ENCODE results near the gene CSMD2. TPM values are rescaled to one million over a fixed set of nuclear protein-coding genes. Genes with fewer than 3 reads are reported as not detected.

CSMD2 gene
- polyA plus RNA-seq, 1 of the 3 experiments (the other 2 are of a cell fraction): not detected

GRCh38 chr1:33649759-33650158, 515.3 kb downstream of the CSMD2 start:
- Histone ChIP-seq H3K27ac (ENCODE audit: low read depth in 2 of 2, low read length in 1 of 2) (no peak overlapping the region), H2AFZ (ENCODE audit: low read depth) (no peak overlapping the region)

GRCh38 chr1:33643216-33643615, 521.8 kb downstream of the CSMD2 start:
- no peaks in the 10 kb centered on the region for H3K4me1 ChIP-seq (ENCODE audit: control insufficient read depth in 1 of 2, insufficient read depth in 2 of 2, low read depth in 1 of 2, low read length in 1 of 2)
- no peak overlapping the region for H3K4me3 ChIP-seq (ENCODE audit: low read depth in 2 of 2, low read length in 1 of 2)
- POLR2A ChIA-PET: no interaction called here
- H3K9me3 ChIP-seq: no peaks in the 10 kb centered on the region
- no peak overlapping the region for H3K9ac ChIP-seq
- no peaks in the 10 kb centered on the region for H3K27me3 ChIP-seq (ENCODE audit: insufficient read depth)
- no peaks in the 10 kb centered on the region for H3K9me2 ChIP-seq
- no peaks in the 10 kb centered on the region for H3K79me2 ChIP-seq (ENCODE audit: insufficient read depth)
- H3K4me2 ChIP-seq: no peak overlapping the region
- no peaks in the 10 kb centered on the region for H3F3A ChIP-seq (replicated peaks; ENCODE audit: insufficient read depth)
- CTCF ChIA-PET: no interaction called here
- H3K27ac ChIP-seq (ENCODE audit: low read depth in 2 of 2, low read length in 1 of 2): no peak overlapping the region
- H3K36me3 ChIP-seq (replicated peaks in 1 of 2; ENCODE audit: control insufficient read depth in 1 of 2, insufficient read depth in 2 of 2, low read length in 1 of 2): no peaks in the 10 kb centered on the region
- no peak overlapping the region for H2AFZ ChIP-seq (ENCODE audit: low read depth)
- DNase-seq: no peak
- no peaks in the 10 kb centered on the region for H4K20me1 ChIP-seq (ENCODE audit: insufficient read depth)
- WGBS (ENCODE audit: low lambda C conversion rate): 20% methylated on average over 4 of the region's 4 CpGs
- no peak for TF ChIP-seq EP300 (IDR thresholded peaks at IDR 0.05; ENCODE audit: borderline replicate concordance in 1 of 2, low read depth in 1 of 2, low read length in 1 of 2)
- TF ChIP-seq IRF3 (IDR thresholded peaks at IDR 0.05; ENCODE audit: low read depth, low read length): no peak
- no peak for TF ChIP-seq TCF12 (IDR thresholded peaks at IDR 0.05)
- TF ChIP-seq NFIC (IDR thresholded peaks at IDR 0.05; ENCODE audit: borderline replicate concordance): no peak
- TF ChIP-seq FOSL2 (IDR thresholded peaks at IDR 0.05; ENCODE audit: borderline replicate concordance, low read depth): no peak
- TF ChIP-seq FOXJ3 (CRISPR knock-in tag; IDR thresholded peaks at IDR 0.05): no peak
- no peak for TF ChIP-seq ZBTB33 (IDR thresholded peaks at IDR 0.05; ENCODE audit: borderline replicate concordance, low read depth)
- TF ChIP-seq TAF1 (IDR thresholded peaks at IDR 0.05; ENCODE audit: borderline replicate concordance, low read depth, low read length): no peak
- TF ChIP-seq REST (IDR thresholded peaks at IDR 0.05; ENCODE audit: low read depth, low read length): no peak

More at GRCh38 chr1:33649759-33650158, 515.3 kb downstream of the CSMD2 start:
- Histone ChIP-seq H3K4me1 (ENCODE audit: control insufficient read depth in 1 of 2, insufficient read depth in 2 of 2, low read depth in 1 of 2, low read length in 1 of 2) (no peaks in the 10 kb centered on the region), H4K20me1 (ENCODE audit: insufficient read depth) (no peaks in the 10 kb centered on the region), H3K36me3 (replicated peaks in 1 of 2; ENCODE audit: control insufficient read depth in 1 of 2, insufficient read depth in 2 of 2, low read length in 1 of 2) (no peaks in the 10 kb centered on the region), H3K27me3 (ENCODE audit: insufficient read depth) (no peaks in the 10 kb centered on the region), H3K4me3 (ENCODE audit: low read depth in 2 of 2, low read length in 1 of 2) (no peak overlapping the region), H3K9me3 (no peaks in the 10 kb centered on the region), H3K9me2 (no peaks in the 10 kb centered on the region), H3K79me2 (ENCODE audit: insufficient read depth) (no peaks in the 10 kb centered on the region), H3K9ac (no peak overlapping the region), H3F3A (replicated peaks; ENCODE audit: insufficient read depth) (no peaks in the 10 kb centered on the region), H3K4me2 (no peak overlapping the region)
- TF ChIP-seq MAX (IDR thresholded peaks at IDR 0.05; ENCODE audit: low read depth): no peak
- no peak for TF ChIP-seq SIN3A (IDR thresholded peaks at IDR 0.05; ENCODE audit: borderline replicate concordance, low read depth, low read length)
- TF ChIP-seq GATA2 (CRISPR knock-in tag; IDR thresholded peaks at IDR 0.05): no peak
- no peak for TF ChIP-seq FOXJ3 (CRISPR knock-in tag; IDR thresholded peaks at IDR 0.05)
- TF ChIP-seq YY1 (IDR thresholded peaks at IDR 0.05; ENCODE audit: low read depth): no peak
- TF ChIP-seq RAD21 (IDR thresholded peaks at IDR 0.05; ENCODE audit: low read length): no peak
- no peak for TF ChIP-seq SMC3 (IDR thresholded peaks at IDR 0.05; ENCODE audit: low read depth, low read length)
- no peak for TF ChIP-seq NRF1 (IDR thresholded peaks at IDR 0.05; ENCODE audit: low read depth, low read length)
- TF ChIP-seq NFIC (IDR thresholded peaks at IDR 0.05; ENCODE audit: borderline replicate concordance): no peak
- no peak for TF ChIP-seq CHD2 (IDR thresholded peaks at IDR 0.05; ENCODE audit: low read length, partially characterized antibody)
- no peak for TF ChIP-seq GABPA (IDR thresholded peaks at IDR 0.05; ENCODE audit: low read depth)
- TF ChIP-seq EP300 (IDR thresholded peaks at IDR 0.05; ENCODE audit: borderline replicate concordance in 1 of 2, low read depth in 1 of 2, low read length in 1 of 2): no peak
- no peak for TF ChIP-seq USF1 (IDR thresholded peaks at IDR 0.05; ENCODE audit: borderline replicate concordance, low read depth)
- no peak for TF ChIP-seq PBX3 (IDR thresholded peaks at IDR 0.05)
- 45% methylated on average over 7 of the region's 7 CpGs for WGBS (ENCODE audit: low lambda C conversion rate)
- ChIA-PET CTCF (interaction anchor here (0.8 kb wide), 1 partner anchor 513 kb away, joined by 3 read pairs; no protein-coding TSS in a partner anchor), POLR2A (no interaction called here)
- DNase-seq: no peak
